ENCODE measurements around the gene NAA35.

- TF ChIP-seq CTCF (IDR thresholded peaks at IDR 0.05) (no peak), POLR2A (IDR thresholded peaks at IDR 0.05) (no peak)
Measured at GRCh38 chr9:85978496-85978895, 37.5 kb downstream of the NAA35 start.

Data from Peyer's patch (tissue), 4 donors.